ENCODE results near the gene ASB8.
"Not testable (repeated sequence)": the region's sequence is repeated elsewhere in the genome, so short reads cannot be mapped to it uniquely, and the experiment has no call there.

The ASB8 gene

DNA sequence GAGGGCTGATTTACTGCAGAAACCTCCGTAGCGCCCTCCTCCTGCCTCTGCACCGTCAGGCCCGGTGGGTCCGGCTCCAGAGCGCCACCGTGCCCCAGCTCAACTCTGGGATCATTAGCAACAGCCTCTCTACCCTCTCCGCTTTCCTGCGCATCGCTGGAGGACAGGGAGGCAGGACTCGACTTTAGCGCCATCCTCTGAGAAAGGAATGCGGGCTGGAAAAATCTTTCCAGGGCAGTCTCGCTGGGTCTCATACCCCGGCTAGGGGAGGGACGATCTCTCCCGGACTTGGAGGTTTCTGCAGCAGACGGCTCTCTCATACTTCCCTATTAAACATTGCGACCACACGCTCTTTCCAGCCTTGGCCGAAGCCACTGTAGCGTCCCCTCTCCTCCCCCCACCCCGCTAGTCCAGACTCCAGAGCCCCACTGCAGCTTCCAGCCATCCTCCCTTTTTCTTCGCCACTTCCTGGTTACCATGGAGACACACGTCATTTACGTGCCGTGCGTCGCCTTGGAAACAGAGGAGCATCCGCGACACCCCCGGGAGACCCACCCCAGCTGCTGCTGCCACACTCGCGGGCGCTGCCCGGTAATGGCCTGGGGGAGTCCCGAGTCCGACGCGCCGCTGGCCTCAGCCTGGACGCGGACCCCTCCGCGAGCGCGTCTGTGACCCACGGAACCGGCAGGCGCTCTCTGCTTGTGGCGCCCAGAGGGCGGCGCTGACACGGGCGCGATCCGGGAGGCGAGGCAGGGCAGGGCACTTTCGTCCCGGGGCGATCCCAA, 26.0 kb upstream of the ASB8 start, which contains the start of gene CCDC184:
TSS of gene CCDC184 (plus strand) at position 554 of the 785 bp plus-strand sequence. CDS start 479 bp downstream, outside the sequence.
- DNase-seq: peak; percentile 90 to 97 (median 93)

DNA sequence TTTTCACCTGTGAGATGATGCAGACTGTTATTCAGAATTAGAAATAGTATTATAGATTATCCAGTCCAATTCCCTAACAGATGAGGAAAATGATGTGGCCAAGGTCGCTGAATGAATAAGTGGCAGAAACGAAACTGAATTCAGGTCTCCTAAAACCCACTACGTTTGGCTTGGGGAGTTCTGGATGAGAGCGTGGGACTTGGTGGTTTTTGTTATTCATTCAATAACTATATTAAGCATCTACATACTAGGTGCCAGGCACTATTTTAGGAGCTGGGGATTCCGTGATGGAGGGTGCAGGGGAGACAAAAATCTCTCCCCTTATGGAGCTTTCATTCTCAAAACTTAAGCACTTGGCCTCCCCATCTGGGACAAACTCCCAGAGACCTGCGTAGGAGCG, 25.3 kb upstream of the ASB8 start:
- DNase-seq: no peak

- DNase-seq: no peak
Observed at GRCh38 chr12:48180857-48181495, 23.7 kb upstream of the ASB8 start.

- no peak for DNase-seq
Observed at GRCh38 chr12:48180424-48180823, 23.1 kb upstream of the ASB8 start.

DNA sequence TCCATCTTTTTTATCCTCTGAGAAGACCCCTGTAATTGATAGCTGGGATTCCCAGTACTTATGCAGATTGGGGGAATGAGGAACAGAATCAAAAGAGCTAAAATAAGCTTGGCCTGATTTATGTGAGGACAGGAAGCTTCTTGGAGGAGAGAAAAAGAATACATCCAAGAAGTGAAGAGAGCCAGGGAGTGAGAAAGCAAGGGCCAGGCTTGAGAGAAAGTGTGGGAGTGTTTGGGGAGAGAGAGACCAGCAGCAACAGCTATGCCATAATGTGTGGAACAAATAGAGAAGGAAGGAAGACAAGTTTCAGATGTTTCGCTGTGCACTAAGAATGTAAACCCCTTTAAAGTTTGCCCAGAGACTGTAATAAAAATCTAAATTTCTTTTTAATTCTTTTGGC, 22.2 kb upstream of the ASB8 start:
- DNase-seq: no peak

- no peak for DNase-seq
Observed at GRCh38 chr12:48177982-48178381, 20.7 kb upstream of the ASB8 start.

DNA sequence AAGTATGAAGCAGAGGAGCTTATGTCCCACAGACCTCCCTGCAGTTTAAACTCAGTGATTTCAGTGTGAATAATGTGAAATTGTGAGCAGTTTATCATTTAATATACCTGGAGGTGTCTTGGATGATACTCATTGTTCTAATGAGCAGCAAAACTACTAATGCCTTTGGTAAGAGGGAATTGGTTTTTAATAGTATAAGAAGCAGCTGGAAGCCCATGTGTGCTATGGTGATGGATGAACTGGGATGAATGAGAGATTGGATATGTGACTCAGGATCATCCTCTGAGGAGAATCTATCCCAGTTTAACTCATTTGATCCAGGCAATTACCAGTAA, 19.1 kb upstream of the ASB8 start:
- no peak for DNase-seq

GRCh38 chr12:48175613-48176416, 18.5 kb upstream of the ASB8 start:
- no peak for DNase-seq

DNA sequence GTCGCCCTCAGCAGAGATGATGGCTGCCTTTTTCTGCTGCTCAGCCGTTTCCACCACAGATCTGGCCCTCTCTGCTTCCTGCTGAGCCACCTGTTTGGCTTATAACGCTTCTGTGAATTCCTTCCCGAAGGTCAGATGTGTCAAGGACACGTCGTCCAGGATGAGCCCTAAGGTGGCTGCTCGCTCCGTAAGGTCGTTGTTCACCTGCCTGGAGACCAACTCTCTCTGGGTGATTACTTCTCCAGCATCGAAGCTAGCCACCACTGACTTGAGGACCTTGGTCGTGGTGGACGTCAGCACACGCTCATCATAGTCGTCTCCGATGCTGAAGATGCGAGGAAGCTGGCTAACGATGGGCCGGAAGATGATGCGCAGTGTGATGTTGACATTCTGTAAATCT, 11.7 kb upstream of the ASB8 start:
- no peak for DNase-seq

- peak; percentile 48 to 88 (median 69) for DNase-seq
Observed at GRCh38 chr12:48165089-48165981, 8.0 kb upstream of the ASB8 start.

DNA sequence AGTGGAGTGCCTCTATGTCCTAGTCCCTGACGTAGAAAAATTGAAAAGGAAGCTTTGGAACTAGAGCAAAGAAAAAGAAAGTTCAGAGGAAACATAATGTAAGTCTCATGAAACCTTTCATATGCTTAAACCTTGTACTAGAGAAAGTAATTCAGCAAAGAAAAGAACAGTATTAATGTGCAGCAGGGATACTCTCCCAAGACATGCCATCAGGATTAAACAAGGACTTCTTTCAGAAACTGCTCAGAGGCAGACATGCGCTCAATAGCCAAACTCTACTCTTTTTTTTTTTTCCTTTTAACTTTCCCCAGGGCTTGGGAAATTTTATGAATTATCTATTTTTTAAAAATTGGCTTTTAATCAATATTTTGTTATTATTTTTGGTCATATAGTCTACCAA, 7.1 kb upstream of the ASB8 start:
- no peak for DNase-seq

GRCh38 chr12:48163150-48163747, 5.9 kb upstream of the ASB8 start:
- DNase-seq: no peak

DNA sequence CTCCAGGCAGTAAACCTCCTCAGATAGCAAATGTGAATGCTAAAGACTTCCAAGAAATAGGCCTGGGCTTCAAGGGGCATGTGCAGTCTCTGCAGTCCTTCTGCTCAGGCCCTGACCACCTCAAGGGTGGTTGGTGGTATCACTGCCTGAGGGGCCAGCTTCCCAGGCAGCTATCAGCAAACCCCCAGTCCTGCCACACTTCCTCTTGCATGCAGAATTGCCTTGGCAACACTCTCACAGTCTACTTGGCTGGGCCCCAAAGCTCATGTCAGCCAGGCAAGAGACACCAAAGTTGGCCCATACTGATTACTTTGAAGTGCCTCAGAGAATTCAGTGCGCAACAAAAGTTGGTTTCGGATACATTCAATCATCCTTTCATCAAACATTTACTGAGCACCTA, 3.5 kb upstream of the ASB8 start:
- DNase-seq: no peak

- no peak for DNase-seq
Observed at GRCh38 chr12:48160046-48160445, 2.7 kb upstream of the ASB8 start.

- DNase-seq: no peak
Observed at GRCh38 chr12:48157889-48158370, 615 bp upstream of the ASB8 start.

- no peak for DNase-seq
Observed at GRCh38 chr12:48156652-48157017, 680 bp downstream of the ASB8 start.

- not testable (repeated sequence) for DNase-seq
Observed at GRCh38 chr12:48155786-48156185, 1.5 kb downstream of the ASB8 start.

DNA sequence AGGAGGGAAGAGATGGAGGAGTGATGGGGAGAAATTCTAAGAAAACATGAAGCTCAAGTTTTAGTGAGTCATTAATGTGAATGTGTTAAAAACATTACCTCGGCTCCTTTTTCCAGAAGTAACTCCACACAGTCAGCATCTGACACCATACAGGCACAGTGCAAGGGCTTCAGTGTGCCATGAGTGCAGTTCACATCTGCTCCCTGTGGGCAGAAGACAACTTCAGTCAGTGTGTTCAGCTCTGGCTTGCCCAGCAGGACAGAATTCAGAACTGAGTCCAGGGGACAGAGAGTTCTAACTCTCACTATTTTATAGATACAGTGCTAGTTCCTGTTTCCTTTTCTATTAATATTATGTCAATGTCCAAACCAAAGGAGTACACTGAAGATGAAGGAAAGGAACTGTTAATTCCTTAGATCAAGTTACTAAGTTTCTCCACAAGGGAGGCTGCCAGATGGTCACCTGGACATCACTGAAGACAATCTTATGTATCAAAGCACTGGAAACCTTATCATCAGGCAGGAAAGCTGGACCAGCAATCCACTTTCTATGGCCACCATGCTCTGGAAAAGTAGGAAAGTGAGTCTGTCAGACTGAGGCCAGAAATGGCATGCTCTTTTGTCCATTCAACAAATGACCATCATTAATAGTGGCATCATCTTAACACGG, 6.1 kb downstream of the ASB8 start:
- no peak for DNase-seq

- DNase-seq: no peak
Observed at GRCh38 chr12:48145981-48146380, 11.3 kb downstream of the ASB8 start.

GRCh38 chr12:48143898-48144297, 13.4 kb downstream of the ASB8 start:
- DNase-seq: no peak

- DNase-seq: no peak
Observed at GRCh38 chr12:48142818-48143674, 14.3 kb downstream of the ASB8 start.
